DMS153 (cell line): Measurements from ENCODE around the gene KRTAP5-5.
"Not testable (repeated sequence)": the region's sequence is repeated elsewhere in the genome, so short reads cannot be mapped to it uniquely, and the experiment has no call there.

Experiments
- DNase-seq: peaks from one replicate; lab custom pipeline; 2025; lab: John Stamatoyannopoulos, UW

KRTAP5-5 gene

GRCh38 chr11:1656670-1657069 lies 27.1 kb downstream of the KRTAP5-5 start:
- DNase-seq = no peak

GRCh38 chr11:1659506-1659905 lies 29.9 kb downstream of the KRTAP5-5 start:
- DNase-seq = no peak

- no peak for DNase-seq
These were observed 30.7 kb downstream of the KRTAP5-5 start for GRCh38 chr11:1660111-1660867.

GRCh38 chr11:1661454-1662269 lies 32.1 kb downstream of the KRTAP5-5 start:
- DNase-seq = not testable (repeated sequence)

- not testable (repeated sequence) for DNase-seq
These were observed 33.2 kb downstream of the KRTAP5-5 start for GRCh38 chr11:1662699-1663283.

- no peak for DNase-seq
These were observed 35.7 kb downstream of the KRTAP5-5 start for GRCh38 chr11:1665313-1665712.

- DNase-seq = no peak
These were observed 37.7 kb downstream of the KRTAP5-5 start for GRCh38 chr11:1667121-1667850.

- no peak for DNase-seq
These were observed 38.3 kb downstream of the KRTAP5-5 start for GRCh38 chr11:1667906-1668305.

GRCh38 chr11:1668911-1669473 lies 39.4 kb downstream of the KRTAP5-5 start:
- DNase-seq = no peak

- no peak for DNase-seq
These were observed 40.1 kb downstream of the KRTAP5-5 start for GRCh38 chr11:1669546-1670218.

GRCh38 chr11:1670457-1670856 lies 40.9 kb downstream of the KRTAP5-5 start:
- DNase-seq = not testable (repeated sequence)

GRCh38 chr11:1670905-1671371 lies 41.4 kb downstream of the KRTAP5-5 start:
- no peak for DNase-seq

GRCh38 chr11:1671658-1672057 lies 42.1 kb downstream of the KRTAP5-5 start:
- no peak for DNase-seq

GRCh38 chr11:1672613-1673350 lies 43.2 kb downstream of the KRTAP5-5 start:
- no peak for DNase-seq

- no peak for DNase-seq
These were observed 44.0 kb downstream of the KRTAP5-5 start for GRCh38 chr11:1673446-1674172.

- no peak for DNase-seq
These were observed 44.9 kb downstream of the KRTAP5-5 start for GRCh38 chr11:1674173-1675131.

GRCh38 chr11:1675536-1676228 lies 46.1 kb downstream of the KRTAP5-5 start:
- no peak for DNase-seq

GRCh38 chr11:1676229-1676740 lies 46.7 kb downstream of the KRTAP5-5 start:
- DNase-seq = no peak
